ENCODE results near the gene CNPY1.

The CNPY1 gene

GRCh38 chr7:155511702-155511996 lies 34.7 kb downstream of the CNPY1 start:
- no peak for DNase-seq (ENCODE audit: low spot score)

GRCh38 chr7:155510975-155511701 lies 35.2 kb downstream of the CNPY1 start:
- no peak for DNase-seq (ENCODE audit: low spot score)

GRCh38 chr7:155509725-155510551 lies 36.4 kb downstream of the CNPY1 start:
- DNase-seq (ENCODE audit: low spot score), result no peak

GRCh38 chr7:155509359-155509724 lies 37.0 kb downstream of the CNPY1 start:
- no peak for DNase-seq (ENCODE audit: low spot score)

GRCh38 chr7:155508376-155509358 lies 37.7 kb downstream of the CNPY1 start:
- no peak for DNase-seq (ENCODE audit: low spot score)

GRCh38 chr7:155507576-155507975 lies 38.8 kb downstream of the CNPY1 start:
- DNase-seq (ENCODE audit: low spot score), result no peak

- no peak for DNase-seq (ENCODE audit: low spot score)
Measured at GRCh38 chr7:155506854-155507337, 39.5 kb downstream of the CNPY1 start.

GRCh38 chr7:155505422-155505793 lies 41.0 kb downstream of the CNPY1 start:
- DNase-seq (ENCODE audit: low spot score), result no peak

GRCh38 chr7:155497149-155497901 lies 49.0 kb downstream of the CNPY1 start:
- DNase-seq (ENCODE audit: low spot score), result no peak

- no peak for DNase-seq (ENCODE audit: low spot score)
Measured at GRCh38 chr7:155496267-155497005, 49.9 kb downstream of the CNPY1 start.

- no peak for DNase-seq (ENCODE audit: low spot score)
Measured at GRCh38 chr7:155495440-155496248, 50.7 kb downstream of the CNPY1 start.

- DNase-seq (ENCODE audit: low spot score), result no peak
Measured at GRCh38 chr7:155494551-155494950, 51.8 kb downstream of the CNPY1 start.

GRCh38 chr7:155493744-155494538 lies 52.4 kb downstream of the CNPY1 start:
- no peak for DNase-seq (ENCODE audit: low spot score)

GRCh38 chr7:155491812-155492211 lies 54.5 kb downstream of the CNPY1 start:
- no peak for DNase-seq (ENCODE audit: low spot score)

GRCh38 chr7:155490697-155491628 lies 55.4 kb downstream of the CNPY1 start:
- peak; percentile 83 for DNase-seq (ENCODE audit: low spot score)

- peak; percentile 72 for DNase-seq (ENCODE audit: low spot score)
Measured at GRCh38 chr7:155489862-155490696, 56.3 kb downstream of the CNPY1 start.

Measured in GM03348 (cell line).